Adrenal gland (tissue), 12 donors: ENCODE data around the gene ENPP6. TPM values are rescaled to one million over a fixed set of nuclear protein-coding genes. Genes with fewer than 3 reads are reported as not detected.
A peak's percentile ranks its signal among the peaks of the same experiment; 100 is the strongest.

Experiments used
- DNase-seq, 7 donors: peaks; one replicate each; pipeline ENCODE4 v3.0.0-alpha.2; 2019 to 2020
- H3K27ac ChIP-seq, 5 donors: fragments of 200-600 bp; sonication (generic) in 4 of 5; 1 replicate in 3 of 5; 2 replicates in 2 of 5; pipeline versions ENCODE4 v1.5.1 to v1.8.0; 2016 to 2020; ENCODE audit warnings: mild to moderate bottlenecking in 1 of 5
- H3K27me3 ChIP-seq: fragments of 200-600 bp; 2 replicates; pipeline ENCODE4 v1.8.0; 2021
- H3K36me3 ChIP-seq, 2 donors: fragments of 200-600 bp; replicated peaks in 1 of 2; 1 replicate in 1 of 2; 2 replicates in 1 of 2; pipeline versions ENCODE4 v1.5.1 to v1.8.0; 2018 to 2022
- H3K4me1 ChIP-seq, 2 donors: fragments of 200-600 bp; replicated peaks in 1 of 2; 1 replicate in 1 of 2; 2 replicates in 1 of 2; pipeline versions ENCODE4 v1.5.1 to v1.8.0; 2018 to 2021
- H3K4me3 ChIP-seq, 4 donors: fragments of 200-600 bp; sonication (generic) in 3 of 4; one replicate each; pipeline ENCODE4 v1.5.1; 2016 to 2018
- H3K9me3 ChIP-seq, 3 donors: fragments of 200-600 bp; sonication (generic) in 1 of 3; replicated peaks in 1 of 3; 1 replicate in 2 of 3; 2 replicates in 1 of 3; pipeline versions ENCODE4 v1.5.1 to v1.8.0; 2016 to 2021
- POLR2A ChIP-seq, 2 donors: fragments of 450-650 bp; IDR thresholded peaks; one replicate each; pipeline ENCODE4 v1.6.1; 2017; ENCODE audit warnings: antibody characterized with exemption in 2 of 2, mild to moderate bottlenecking in 2 of 2, moderate library complexity in 1 of 2
- WGBS, 4 donors: extraction: QIAGEN DNeasy Blood & Tissue Kit in 2 of 4; methylation state at CpG; one replicate each; pipeline versions ENCODE4 v1.1.5 to v1.1.7; 2013 to 2017; 5-methylcytosine and 5-hydroxymethylcytosine counted together
- intact Hi-C, 2 donors: fragments of 100-400 bp; cut with DNase I; formaldehyde crosslinking; loops; one replicate each; pipeline versions ENCODE4 v1.14.1 to v1.15.0; 2022 to 2023
- polyA plus RNA-seq, 3 donors: library from polyadenylated mRNA; stranded (reverse); fragments of 200-250 nt in 2 of 3; fragments of 350-450 nt in 1 of 3; fragmentation: Illumina TruSeq in 1 of 3; extraction: RNeasy Lipid Tissue Mini Kit (QIAGEN cat#74804) in 1 of 3; gene quantifications; one replicate each; pipeline ENCODE4 v1.2.3, GENCODE V29; 2013 to 2014
- total RNA-seq, 9 donors: library from RNA; depleted of rRNA in 4 of 9; stranded (reverse); fragments of >200 nt in 4 of 9; fragments of 120-200 nt in 1 of 9; fragmentation: NEBNext Ultra II Directional in 1 of 9; extraction: Animal tissue kit (Norgen Biotek cat#: 25700) in 1 of 9; gene quantifications; one replicate each; pipeline versions ENCODE4 v1.1.0 to v1.2.4, GENCODE V29; 2013 to 2023
- TF ChIP-seq, protein P1 (sequence below), 6 experiments: fragments of 450-650 bp in 4 of 6; fragments of 200-600 bp in 2 of 6; sonication (generic) in 1 of 6; IDR thresholded peaks; 1 replicate in 5 of 6; 2 replicates in 1 of 6; pipeline versions ENCODE4 v1.5.1 to v1.8.0; 2016 to 2021; ENCODE audit warnings: antibody characterized with exemption in 6 of 6, mild to moderate bottlenecking in 2 of 6, moderate library complexity in 1 of 6
- donor health status: healthy with polysubstance abuse.
- donor health status: Bipolar disorder and iron deficiency.
- donor health status: DM: yes; HTN: yes; CAD: no.
- donor health status: DM: no; HTN: no; CAD: no.
- donor health status: DM: no; HTN: no; CAD: no.
- donor health status: DM: yes; HTN: yes; CAD: no.

Gene ENPP6
- total and polyA plus RNA-seq, 12 donors = 0.18 to 11.3 (median 0.46) TPM; not detected in 1

- peak; percentile 91 to 99 (median 97) for DNase-seq
- Histone ChIP-seq H3K9me3 (no peaks in the 10 kb centered on the region), H3K4me1 (no peaks in the 10 kb centered on the region), H3K36me3 (no peaks in the 10 kb centered on the region), H3K27ac (no peak overlapping the region), H3K4me3 (no peak overlapping the region), H3K27me3 (no peaks in the 10 kb centered on the region)
- intact Hi-C loops = no loop called here
- TF ChIP-seq, protein P1, sequence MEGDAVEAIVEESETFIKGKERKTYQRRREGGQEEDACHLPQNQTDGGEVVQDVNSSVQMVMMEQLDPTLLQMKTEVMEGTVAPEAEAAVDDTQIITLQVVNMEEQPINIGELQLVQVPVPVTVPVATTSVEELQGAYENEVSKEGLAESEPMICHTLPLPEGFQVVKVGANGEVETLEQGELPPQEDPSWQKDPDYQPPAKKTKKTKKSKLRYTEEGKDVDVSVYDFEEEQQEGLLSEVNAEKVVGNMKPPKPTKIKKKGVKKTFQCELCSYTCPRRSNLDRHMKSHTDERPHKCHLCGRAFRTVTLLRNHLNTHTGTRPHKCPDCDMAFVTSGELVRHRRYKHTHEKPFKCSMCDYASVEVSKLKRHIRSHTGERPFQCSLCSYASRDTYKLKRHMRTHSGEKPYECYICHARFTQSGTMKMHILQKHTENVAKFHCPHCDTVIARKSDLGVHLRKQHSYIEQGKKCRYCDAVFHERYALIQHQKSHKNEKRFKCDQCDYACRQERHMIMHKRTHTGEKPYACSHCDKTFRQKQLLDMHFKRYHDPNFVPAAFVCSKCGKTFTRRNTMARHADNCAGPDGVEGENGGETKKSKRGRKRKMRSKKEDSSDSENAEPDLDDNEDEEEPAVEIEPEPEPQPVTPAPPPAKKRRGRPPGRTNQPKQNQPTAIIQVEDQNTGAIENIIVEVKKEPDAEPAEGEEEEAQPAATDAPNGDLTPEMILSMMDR (IDR thresholded peaks at IDR 0.05) = peak; percentile 88 to 97 (median 94)
- TF ChIP-seq POLR2A (IDR thresholded peaks at IDR 0.05) = no peak
- WGBS, 4 donors = 13 to 19% (median 16%) methylated on average over 19 of the region's 19 CpGs
Measured at GRCh38 chr4:184263910-184264732, 46.4 kb upstream of the ENPP6 start.

GRCh38 chr4:184263461-184263860 lies 45.8 kb upstream of the ENPP6 start:
- Histone ChIP-seq H3K9me3 (no peaks in the 10 kb centered on the region), H3K4me1 (no peaks in the 10 kb centered on the region), H3K27ac (no peak overlapping the region), H3K36me3 (no peaks in the 10 kb centered on the region), H3K4me3 (no peak overlapping the region), H3K27me3 (no peaks in the 10 kb centered on the region)
- TF ChIP-seq POLR2A (IDR thresholded peaks at IDR 0.05) = no peak
- TF ChIP-seq, protein P1 (IDR thresholded peaks at IDR 0.05) = no peak
- DNase-seq = no peak
- intact Hi-C loops = no loop called here
- 67 to 74% (median 73%) methylated on average over 5 of the region's 5 CpGs for WGBS, 4 donors

DNA sequence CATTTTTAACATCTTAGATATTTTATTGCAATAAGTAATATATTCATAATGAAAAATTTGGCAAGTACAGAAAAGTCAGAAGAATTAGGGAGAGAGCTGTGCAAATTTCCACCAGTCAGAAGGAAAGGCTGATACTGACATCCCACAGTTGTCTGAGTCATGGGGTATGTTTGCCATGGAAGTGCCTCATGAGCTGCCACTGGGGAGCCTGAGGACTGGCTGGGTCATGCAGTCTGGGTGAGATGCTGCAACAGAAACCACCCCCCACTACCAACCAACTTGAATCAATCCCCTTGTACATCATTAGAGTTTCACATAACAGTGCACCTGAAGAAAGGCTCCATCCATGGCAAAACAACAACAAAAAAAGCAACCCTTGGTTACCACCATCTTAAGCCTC lies 45.2 kb upstream of the ENPP6 start:
- Histone ChIP-seq H3K9me3 (no peaks in the 10 kb centered on the region), H3K27me3 (no peaks in the 10 kb centered on the region), H3K36me3 (no peaks in the 10 kb centered on the region), H3K4me1 (no peaks in the 10 kb centered on the region), H3K27ac (no peak overlapping the region), H3K4me3 (no peak overlapping the region)
- DNase-seq = peak in 1 of 7 donors; percentile 40
- intact Hi-C loops = no loop called here
- no peak for TF ChIP-seq POLR2A (IDR thresholded peaks at IDR 0.05)
- TF ChIP-seq, protein P1 (IDR thresholded peaks at IDR 0.05) = no peak

DNA sequence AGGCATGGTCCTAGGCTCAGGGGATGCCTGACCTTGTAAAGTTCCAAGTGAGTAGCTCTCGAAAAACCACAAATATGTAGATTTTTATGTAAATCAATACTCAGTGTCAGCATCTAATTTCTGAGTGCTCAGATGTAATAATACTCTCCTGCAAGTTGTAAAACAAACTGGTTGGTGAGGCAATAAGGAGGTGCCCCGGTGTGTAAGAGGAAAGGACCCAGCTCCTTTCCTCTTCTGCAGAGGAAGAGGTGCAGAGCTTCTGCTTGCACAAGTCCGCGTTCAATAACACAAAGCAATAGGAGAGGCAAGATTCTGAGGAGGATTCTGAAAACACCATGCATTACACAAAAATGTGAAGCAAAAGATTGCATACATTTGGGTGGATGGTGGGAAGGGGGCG lies 43.6 kb upstream of the ENPP6 start:
- WGBS, 4 donors = 65 to 81% (median 72%) methylated on average over 5 of the region's 5 CpGs
- Histone ChIP-seq H3K9me3 (no peaks in the 10 kb centered on the region), H3K36me3 (no peaks in the 10 kb centered on the region), H3K27ac (no peak overlapping the region), H3K27me3 (no peaks in the 10 kb centered on the region), H3K4me1 (no peaks in the 10 kb centered on the region), H3K4me3 (no peak overlapping the region)
- intact Hi-C loops = no loop called here
- TF ChIP-seq, protein P1 (IDR thresholded peaks at IDR 0.05) = no peak
- DNase-seq = no peak
